HL-60 (cell line): ENCODE data around the gene MAGEA8.

Experiments
- DNase-seq, 2 experiments: peaks; one replicate each; pipeline ENCODE4 v3.0.0-alpha.2; 2010 to 2020; ENCODE audit warnings: low read depth in 1 of 2, low spot score in 1 of 2
- H3K27ac ChIP-seq: fragments of 250-450 bp; sonication (Bioruptor Pico); replicated peaks from 2 replicates; pipeline ENCODE4 v1.5.1; 2020; ENCODE audit warnings: mild to moderate bottlenecking, moderate library complexity
- H3K27me3 ChIP-seq: fragments of 250-450 bp; sonication (Bioruptor Pico); 2 replicates; pipeline ENCODE4 v1.5.1; 2021; ENCODE audit warnings: mild to moderate bottlenecking, moderate library complexity; ENCODE audit not compliant: insufficient read depth, poor library complexity, severe bottlenecking
- H3K4me3 ChIP-seq: replicated peaks from 2 replicates; pipeline ENCODE4 v1.5.1; 2011; ENCODE audit warnings: mild to moderate bottlenecking, control low read depth, low read length; ENCODE audit not compliant: insufficient read depth
- CTCF ChIP-seq: IDR thresholded peaks from one replicate; pipeline ENCODE4 v1.5.1; 2011; ENCODE audit warnings: low read length, control low read depth, inconsistent platforms; ENCODE audit not compliant: insufficient read depth
- GABPA ChIP-seq: IDR thresholded peaks from 2 replicates; pipeline ENCODE4 v1.6.1; 2012; ENCODE audit warnings: low read depth
- POLR2AphosphoS5 ChIP-seq: IDR thresholded peaks from 2 replicates; pipeline ENCODE4 v1.6.1; 2012; ENCODE audit warnings: low read depth
- REST ChIP-seq: IDR thresholded peaks from 2 replicates; pipeline ENCODE4 v1.6.1; 2012; ENCODE audit warnings: low read depth; ENCODE audit not compliant: insufficient replicate concordance
- SPI1 ChIP-seq: IDR thresholded peaks from 2 replicates; pipeline ENCODE4 v1.6.1; 2012; ENCODE audit warnings: low read depth, mild to moderate bottlenecking, borderline replicate concordance

Gene MAGEA8

GRCh38 chrX:149860445-149860844 is 20.5 kb upstream of the MAGEA8 start:
- TF ChIP-seq CTCF, result no peak
- no peak for TF ChIP-seq POLR2AphosphoS5
- no peak for TF ChIP-seq GABPA
- TF ChIP-seq SPI1, result no peak
- Histone ChIP-seq H3K27me3 (no peaks in the 10 kb centered on the region), H3K27ac (no peak overlapping the region), H3K4me3 (no peak overlapping the region)
- DNase-seq, result no peak

GRCh38 chrX:149865390-149865789 is 15.6 kb upstream of the MAGEA8 start:
- Histone ChIP-seq H3K4me3 (no peak overlapping the region), H3K27ac (no peak overlapping the region), H3K27me3 (no peaks in the 10 kb centered on the region)
- no peak for TF ChIP-seq POLR2AphosphoS5
- TF ChIP-seq SPI1, result no peak
- TF ChIP-seq REST, result no peak
- no peak for TF ChIP-seq GABPA
- no peak for TF ChIP-seq CTCF
- DNase-seq, result no peak

- no peaks in the 10 kb centered on the region for H3K27me3 ChIP-seq
- no peak for DNase-seq
- no peak overlapping the region for H3K4me3 ChIP-seq
- H3K27ac ChIP-seq, result no peak overlapping the region
- no peak for TF ChIP-seq SPI1
- no peak for TF ChIP-seq GABPA
- no peak for TF ChIP-seq REST
- no peak for TF ChIP-seq CTCF
- TF ChIP-seq POLR2AphosphoS5, result no peak
These were observed 13.5 kb upstream of the MAGEA8 start for GRCh38 chrX:149867488-149867887.

GRCh38 chrX:149870840-149871239 is 10.1 kb upstream of the MAGEA8 start:
- no peak overlapping the region for H3K27ac ChIP-seq
- H3K4me3 ChIP-seq, result no peak overlapping the region
- TF ChIP-seq GABPA, result no peak
- TF ChIP-seq REST, result no peak
- no peak for TF ChIP-seq SPI1
- no peak for TF ChIP-seq CTCF
- TF ChIP-seq POLR2AphosphoS5, result no peak
- no peak for DNase-seq
- H3K27me3 ChIP-seq, result no peaks in the 10 kb centered on the region
